DMS 273 treated with DMSO at 0.1 percent for 48 hours (cell line): ENCODE measurements around the gene IFIT1.
"Not testable (repeated sequence)": the region's sequence is repeated elsewhere in the genome, so short reads cannot be mapped to it uniquely, and the experiment has no call there.

Experiments used
- DNase-seq: peaks from one replicate; lab custom pipeline; 2025; lab: John Stamatoyannopoulos, UW

IFIT1 gene

GRCh38 chr10:89403043-89403442 lies 10.6 kb downstream of the IFIT1 start:
- DNase-seq: no peak

GRCh38 chr10:89404104-89405047 lies 12.0 kb downstream of the IFIT1 start:
- no peak for DNase-seq

- not testable (repeated sequence) for DNase-seq
These were observed 13.8 kb downstream of the IFIT1 start for GRCh38 chr10:89406178-89406577.

DNA sequence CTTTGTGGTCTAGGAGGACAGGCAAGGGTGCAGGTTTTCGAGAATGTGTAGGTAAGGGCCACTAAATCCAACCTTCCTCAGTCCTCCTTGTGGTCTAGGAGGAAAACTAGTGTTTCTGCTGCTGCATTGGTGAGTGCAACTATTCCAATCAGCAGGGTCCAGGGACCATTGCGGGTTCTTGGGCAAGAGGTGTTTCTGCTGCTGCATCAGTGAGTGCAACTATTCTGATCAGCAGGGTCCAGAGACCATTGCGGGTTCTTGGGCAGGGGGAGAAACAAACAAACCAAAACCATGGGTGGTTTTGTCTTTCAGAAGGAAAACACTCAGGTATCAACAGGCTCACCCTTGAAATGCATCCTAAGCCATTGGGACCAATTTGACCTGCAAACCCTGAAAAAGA lies 15.4 kb downstream of the IFIT1 start:
- not testable (repeated sequence) for DNase-seq

DNA sequence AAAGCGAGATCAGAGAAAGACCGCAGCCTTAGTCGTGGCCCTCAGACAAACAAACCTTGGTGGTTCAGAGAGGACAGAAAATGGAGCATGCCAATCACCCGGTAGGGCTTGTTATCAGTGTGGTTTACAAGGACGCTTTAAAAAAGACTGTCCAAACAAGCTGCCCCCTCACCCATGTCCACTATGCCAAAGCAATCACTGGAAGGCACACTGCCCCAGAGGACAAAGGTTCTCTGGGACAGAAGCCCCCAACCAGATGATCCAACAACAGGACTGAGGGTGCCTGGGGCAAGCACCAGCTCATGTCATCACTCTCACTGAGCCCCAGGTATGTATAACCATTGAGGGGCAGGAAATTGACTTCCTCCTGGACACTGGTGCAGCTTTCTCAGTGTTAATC lies 16.9 kb downstream of the IFIT1 start:
- not testable (repeated sequence) for DNase-seq

GRCh38 chr10:89410551-89410950 lies 18.1 kb downstream of the IFIT1 start:
- DNase-seq: not testable (repeated sequence)

DNA sequence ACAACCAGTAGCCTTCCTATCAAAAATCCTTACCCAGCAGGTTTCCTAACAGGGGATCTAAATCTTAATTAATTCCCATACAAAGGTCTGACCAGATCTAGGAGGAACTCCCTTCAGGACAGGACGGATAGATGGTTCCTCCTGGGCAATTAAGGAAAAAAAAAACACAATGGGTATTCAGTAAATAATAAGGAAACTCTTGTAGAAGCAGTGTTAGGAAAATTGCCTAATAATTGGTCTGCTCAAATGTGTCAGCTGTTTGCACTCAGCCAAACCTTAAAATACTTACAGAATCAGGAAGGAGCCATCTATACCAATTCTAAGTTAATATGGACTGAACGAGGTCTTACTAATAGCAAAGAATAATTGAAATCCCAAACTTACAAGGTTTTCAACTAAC lies 18.7 kb downstream of the IFIT1 start:
- not testable (repeated sequence) for DNase-seq

DNA sequence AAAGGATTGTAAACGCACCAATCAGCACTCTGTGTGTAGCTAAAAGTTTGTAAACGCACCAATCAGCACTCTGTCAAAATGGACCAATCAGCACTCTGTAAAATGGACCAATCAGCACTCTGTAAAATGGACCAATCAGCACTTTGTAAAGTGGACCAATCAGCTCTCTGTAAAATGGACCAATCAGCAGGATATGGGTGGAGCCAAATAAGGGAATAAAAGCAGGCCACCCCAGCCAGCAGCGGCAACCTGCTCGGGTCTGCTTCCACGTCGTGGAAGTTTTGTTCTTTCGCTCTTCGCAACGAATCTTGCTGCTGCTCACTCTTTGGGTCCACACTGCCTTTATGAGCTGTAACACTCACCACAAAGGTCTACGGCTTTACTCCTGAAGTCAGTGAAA lies 19.9 kb downstream of the IFIT1 start:
- DNase-seq: not testable (repeated sequence)

DNA sequence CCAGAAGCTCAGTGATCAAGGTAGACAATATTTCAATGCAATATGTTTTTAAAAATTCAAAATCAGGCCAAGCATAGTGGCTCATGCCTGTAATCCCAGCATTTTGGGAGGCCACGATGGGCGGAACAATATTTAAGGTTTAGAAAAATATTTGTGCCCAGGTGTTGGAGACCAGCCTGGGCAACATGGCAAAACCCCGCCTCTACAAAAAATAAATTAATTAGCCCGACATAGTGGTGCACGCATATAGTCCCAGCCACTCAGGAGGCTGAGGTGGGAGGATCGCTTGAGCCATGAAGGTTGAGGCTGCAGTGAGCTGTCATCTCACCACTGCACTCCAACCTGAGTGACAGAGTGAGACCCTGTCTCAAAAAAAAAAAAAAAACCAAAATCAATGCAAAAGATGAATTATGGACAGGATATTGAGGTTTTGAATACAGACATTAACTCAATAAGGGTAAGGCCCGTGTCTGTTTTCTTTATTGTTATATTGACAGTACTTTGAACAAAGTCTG lies 21.0 kb downstream of the IFIT1 start:
- no peak for DNase-seq

DNA sequence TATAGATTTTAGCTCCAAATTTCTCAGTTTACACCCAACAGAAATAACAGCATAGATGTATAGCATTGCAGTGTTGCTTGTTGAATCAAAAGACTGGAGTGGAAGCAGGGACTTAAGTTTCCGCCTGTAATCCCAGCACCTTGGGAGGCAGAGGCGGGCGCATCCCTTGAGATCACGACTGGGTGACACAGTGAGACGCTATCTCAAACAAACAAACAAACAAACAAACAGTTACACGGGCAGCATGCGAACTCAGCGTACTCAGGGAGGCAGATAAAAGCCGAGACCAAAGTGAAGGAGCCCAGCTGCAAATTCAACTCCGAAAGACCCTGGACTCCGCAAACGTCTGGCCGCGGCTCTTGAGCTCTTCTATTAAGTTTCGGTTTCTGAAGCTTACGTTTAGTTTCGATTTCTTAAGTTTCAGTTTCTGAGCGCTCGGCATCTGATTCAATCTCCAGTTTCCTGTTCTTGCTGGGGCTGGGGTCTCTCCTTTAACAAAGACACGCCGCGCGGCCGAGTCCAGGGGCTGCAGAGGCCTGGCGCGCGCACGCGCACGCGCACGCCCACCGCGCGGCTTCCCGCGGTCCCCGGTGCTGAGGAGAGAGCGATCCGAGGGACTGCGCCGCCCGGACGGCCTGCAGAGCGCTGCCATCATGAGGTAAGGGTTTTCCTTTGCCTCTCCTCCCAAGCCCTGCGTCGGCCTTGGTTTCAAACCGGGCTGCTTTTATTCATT lies 21.9 kb downstream of the IFIT1 start, which contains the start of gene IFIT5:
TSS of gene IFIT5 (plus strand) at position 423 of the 733 bp plus-strand sequence. CDS start at position 654, 231 bp downstream.
- peak; percentile 9 for DNase-seq

- DNase-seq: no peak
These were observed 22.7 kb downstream of the IFIT1 start for GRCh38 chr10:89414879-89415821.

DNA sequence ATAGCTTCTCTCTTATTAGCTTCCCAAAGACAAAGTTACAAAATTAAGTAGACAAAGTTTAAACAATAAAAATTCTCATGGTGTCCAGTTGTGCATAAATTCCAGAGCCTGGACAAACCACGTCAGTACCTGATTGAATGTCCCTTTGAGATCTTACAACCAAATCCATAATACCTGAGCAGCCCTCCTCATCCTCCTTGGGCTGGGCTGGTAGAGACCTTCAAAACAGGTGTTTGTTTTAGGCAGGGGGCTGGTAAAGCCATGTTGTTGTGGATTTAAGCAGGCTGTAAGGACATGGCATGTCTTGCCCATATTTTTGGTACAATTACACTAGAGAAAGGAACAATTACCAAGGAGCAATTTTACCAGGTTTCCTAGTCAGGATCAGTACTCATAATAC lies 24.0 kb downstream of the IFIT1 start:
- DNase-seq: no peak

DNA sequence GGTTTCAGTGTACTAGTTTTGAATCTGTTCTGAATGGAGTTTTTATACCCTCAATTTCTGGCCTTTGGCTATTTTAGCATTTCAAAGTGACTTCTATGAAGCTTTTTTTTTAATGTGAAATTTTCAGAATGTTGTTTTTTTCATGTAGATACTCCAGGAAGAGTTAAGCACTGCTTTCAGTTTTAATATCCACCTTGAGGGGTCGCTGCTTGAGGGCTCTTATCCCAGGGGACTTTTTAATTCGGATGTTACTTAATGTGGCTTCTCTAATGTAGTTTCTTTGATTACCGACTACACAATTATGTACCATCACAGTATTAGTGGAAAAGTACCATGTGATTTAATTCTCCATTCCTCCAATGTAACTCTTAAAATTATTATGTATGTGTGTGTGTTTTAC lies 27.1 kb downstream of the IFIT1 start:
- DNase-seq: no peak

DNA sequence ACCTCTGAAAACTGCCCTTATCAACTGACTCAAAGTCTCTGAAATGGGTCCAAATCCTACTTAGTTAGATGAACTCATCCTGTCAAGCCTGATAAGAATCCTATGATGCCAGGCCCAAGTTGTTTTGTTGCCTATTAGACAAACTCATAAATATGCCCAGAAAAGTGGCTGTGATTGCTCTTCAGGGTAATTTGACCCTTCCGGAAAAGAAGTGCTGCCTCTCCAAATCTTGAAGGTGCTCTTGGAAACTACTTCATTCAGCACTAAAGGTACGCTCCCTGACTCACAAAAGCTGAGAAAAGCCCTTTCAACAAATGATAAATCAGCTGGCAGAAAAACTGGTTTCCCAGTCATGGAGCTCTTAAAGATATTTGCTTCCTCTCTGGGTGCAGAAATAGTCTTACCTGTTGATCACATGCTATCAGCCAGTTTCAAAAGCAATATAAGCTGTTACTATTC lies 28.6 kb downstream of the IFIT1 start:
- DNase-seq: no peak

DNA sequence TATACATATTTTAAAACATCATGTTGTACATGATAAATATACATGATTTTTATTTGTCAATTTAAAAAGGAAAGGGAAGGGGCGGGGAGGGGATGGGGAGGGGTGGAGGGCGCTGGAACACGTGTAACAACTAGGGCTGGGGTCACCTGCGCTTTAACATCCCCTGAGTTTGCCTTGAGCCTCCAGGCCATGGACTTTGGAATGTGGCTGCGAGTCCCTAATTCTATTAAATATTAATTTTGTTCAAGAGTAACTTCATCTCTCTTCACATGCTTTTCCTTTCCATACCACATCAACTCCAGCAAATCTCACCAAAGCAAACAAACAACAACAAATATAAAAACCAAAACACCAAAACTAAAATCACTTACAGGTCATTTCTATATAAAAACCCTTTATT lies 32.6 kb downstream of the IFIT1 start:
- no peak for DNase-seq

DNA sequence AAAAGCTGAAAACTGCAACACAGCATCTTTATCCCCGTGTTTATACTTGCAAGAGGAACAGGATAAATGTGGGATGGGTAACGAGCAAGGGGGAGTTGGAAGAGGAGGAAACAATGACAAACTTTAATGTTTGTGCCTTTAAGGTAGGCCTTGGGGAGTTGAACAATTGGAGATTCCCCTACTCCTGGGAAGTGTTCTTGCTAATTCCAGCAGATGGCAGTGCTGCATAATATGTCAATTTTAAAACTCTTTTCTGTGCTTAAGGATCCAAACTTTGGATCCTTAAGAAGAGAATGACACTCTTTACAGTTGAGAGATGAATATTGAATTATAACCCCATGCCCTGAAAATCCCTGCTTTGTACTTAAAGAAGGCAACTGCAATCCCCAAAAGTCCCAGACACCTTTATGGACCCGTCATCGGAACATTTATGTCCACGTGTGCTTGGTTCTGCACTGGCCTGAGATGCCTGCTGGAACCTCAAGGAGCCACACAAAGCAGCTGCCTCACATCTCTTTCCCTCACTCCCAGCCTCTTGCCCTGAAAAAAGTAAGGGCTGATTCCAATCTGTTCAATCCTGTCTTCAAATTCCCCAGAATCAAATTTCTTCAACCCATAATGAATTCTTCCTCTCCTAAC lies 33.9 kb downstream of the IFIT1 start:
- no peak for DNase-seq

GRCh38 chr10:89427629-89428028 lies 35.2 kb downstream of the IFIT1 start:
- DNase-seq: no peak

- DNase-seq: no peak
These were observed 36.5 kb downstream of the IFIT1 start for GRCh38 chr10:89428877-89429276.

DNA sequence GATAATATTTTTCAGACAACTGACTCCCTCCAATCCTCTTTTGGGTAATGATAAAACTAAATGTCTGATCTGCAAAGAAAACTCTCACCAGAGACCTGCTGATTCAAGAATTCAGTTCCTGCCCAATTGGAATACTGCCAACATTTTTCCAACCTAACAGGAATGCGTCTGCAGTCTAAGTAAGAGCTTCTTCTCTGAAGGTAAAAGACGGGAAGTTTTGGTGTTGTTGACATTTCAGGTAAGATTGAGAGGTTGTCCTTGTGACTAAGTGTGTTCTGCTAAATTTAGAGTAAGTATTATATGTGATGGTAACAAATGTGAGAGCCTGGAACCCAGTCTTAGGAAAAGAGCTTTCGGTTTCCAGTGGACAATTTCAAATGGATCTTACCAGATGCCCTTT lies 39.6 kb downstream of the IFIT1 start:
- no peak for DNase-seq

- DNase-seq: no peak
These were observed 46.1 kb downstream of the IFIT1 start for GRCh38 chr10:89438525-89438924.
